Measurements from ENCODE around the gene SRPK2.

SRPK2 gene

GRCh38 chr7:105105579-105105978, 283.1 kb downstream of the SRPK2 start:
- FAIRE-seq (no peak), DNase-seq (ENCODE audit: insufficient read length, low spot score) (no peak)
- no peak for TF ChIP-seq POU2F2 (IDR thresholded peaks at IDR 0.05; ENCODE audit: low read depth, low read length)
- no peak for TF ChIP-seq POLR2AphosphoS5 (IDR thresholded peaks at IDR 0.05; ENCODE audit: low read depth, low read length)
- no peak for TF ChIP-seq PAX5 (IDR thresholded peaks at IDR 0.05; ENCODE audit: insufficient read depth, low read length, severe bottlenecking)
- TF ChIP-seq TAF1 (IDR thresholded peaks at IDR 0.05; ENCODE audit: low read depth, low read length) = no peak
- TF ChIP-seq SPI1 (IDR thresholded peaks at IDR 0.05; ENCODE audit: low read depth, low read length) = no peak
- no peak for TF ChIP-seq POLR2A (IDR thresholded peaks at IDR 0.05; ENCODE audit: low read depth, low read length)

GRCh38 chr7:105102557-105103352, 286.0 kb downstream of the SRPK2 start:
- FAIRE-seq = no peak
- no peak for DNase-seq (ENCODE audit: insufficient read length, low spot score)
- TF ChIP-seq POLR2AphosphoS5 (IDR thresholded peaks at IDR 0.05; ENCODE audit: low read depth, low read length) (no peak), POU2F2 (IDR thresholded peaks at IDR 0.05; ENCODE audit: low read depth, low read length) (no peak), PAX5 (IDR thresholded peaks at IDR 0.05; ENCODE audit: insufficient read depth, low read length, severe bottlenecking) (no peak), POLR2A (IDR thresholded peaks at IDR 0.05; ENCODE audit: low read depth, low read length) (no peak), SPI1 (IDR thresholded peaks at IDR 0.05; ENCODE audit: low read depth, low read length) (no peak), TAF1 (IDR thresholded peaks at IDR 0.05; ENCODE audit: low read depth, low read length) (no peak)

- FAIRE-seq = peak; percentile 5
- TF ChIP-seq PAX5 (IDR thresholded peaks at IDR 0.05; ENCODE audit: insufficient read depth, low read length, severe bottlenecking) (no peak), POU2F2 (IDR thresholded peaks at IDR 0.05; ENCODE audit: low read depth, low read length) (no peak), SPI1 (IDR thresholded peaks at IDR 0.05; ENCODE audit: low read depth, low read length) (no peak), POLR2AphosphoS5 (IDR thresholded peaks at IDR 0.05; ENCODE audit: low read depth, low read length) (no peak), POLR2A (IDR thresholded peaks at IDR 0.05; ENCODE audit: low read depth, low read length) (no peak), TAF1 (IDR thresholded peaks at IDR 0.05; ENCODE audit: low read depth, low read length) (no peak)
- DNase-seq (ENCODE audit: insufficient read length, low spot score) = no peak
Observed at GRCh38 chr7:105101864-105102263, 286.9 kb downstream of the SRPK2 start.

GRCh38 chr7:105098863-105099515, 289.7 kb downstream of the SRPK2 start:
- DNase-seq (ENCODE audit: insufficient read length, low spot score) = no peak
- TF ChIP-seq POU2F2 (IDR thresholded peaks at IDR 0.05; ENCODE audit: low read depth, low read length) = no peak
- TF ChIP-seq TAF1 (IDR thresholded peaks at IDR 0.05; ENCODE audit: low read depth, low read length) = no peak
- TF ChIP-seq PAX5 (IDR thresholded peaks at IDR 0.05; ENCODE audit: insufficient read depth, low read length, severe bottlenecking) = no peak
- no peak for TF ChIP-seq POLR2AphosphoS5 (IDR thresholded peaks at IDR 0.05; ENCODE audit: low read depth, low read length)
- TF ChIP-seq POLR2A (IDR thresholded peaks at IDR 0.05; ENCODE audit: low read depth, low read length) = no peak
- no peak for FAIRE-seq

GRCh38 chr7:105097619-105098018, 291.1 kb downstream of the SRPK2 start:
- FAIRE-seq (no peak), DNase-seq (ENCODE audit: insufficient read length, low spot score) (no peak)
- TF ChIP-seq SPI1 (IDR thresholded peaks at IDR 0.05; ENCODE audit: low read depth, low read length) = no peak
- TF ChIP-seq POU2F2 (IDR thresholded peaks at IDR 0.05; ENCODE audit: low read depth, low read length) = no peak
- no peak for TF ChIP-seq POLR2A (IDR thresholded peaks at IDR 0.05; ENCODE audit: low read depth, low read length)
- TF ChIP-seq TAF1 (IDR thresholded peaks at IDR 0.05; ENCODE audit: low read depth, low read length) = no peak
- TF ChIP-seq POLR2AphosphoS5 (IDR thresholded peaks at IDR 0.05; ENCODE audit: low read depth, low read length) = no peak
- TF ChIP-seq PAX5 (IDR thresholded peaks at IDR 0.05; ENCODE audit: insufficient read depth, low read length, severe bottlenecking) = no peak

GRCh38 chr7:105096306-105096705, 292.4 kb downstream of the SRPK2 start:
- no peak for DNase-seq (ENCODE audit: insufficient read length, low spot score)
- FAIRE-seq = no peak
- TF ChIP-seq SPI1 (IDR thresholded peaks at IDR 0.05; ENCODE audit: low read depth, low read length) = no peak
- no peak for TF ChIP-seq POLR2AphosphoS5 (IDR thresholded peaks at IDR 0.05; ENCODE audit: low read depth, low read length)
- no peak for TF ChIP-seq POLR2A (IDR thresholded peaks at IDR 0.05; ENCODE audit: low read depth, low read length)
- TF ChIP-seq PAX5 (IDR thresholded peaks at IDR 0.05; ENCODE audit: insufficient read depth, low read length, severe bottlenecking) = no peak
- no peak for TF ChIP-seq POU2F2 (IDR thresholded peaks at IDR 0.05; ENCODE audit: low read depth, low read length)
- TF ChIP-seq TAF1 (IDR thresholded peaks at IDR 0.05; ENCODE audit: low read depth, low read length) = no peak

- DNase-seq (ENCODE audit: insufficient read length, low spot score) (no peak), FAIRE-seq (no peak)
- no peak for TF ChIP-seq POLR2A (IDR thresholded peaks at IDR 0.05; ENCODE audit: low read depth, low read length)
- no peak for TF ChIP-seq POU2F2 (IDR thresholded peaks at IDR 0.05; ENCODE audit: low read depth, low read length)
- TF ChIP-seq TAF1 (IDR thresholded peaks at IDR 0.05; ENCODE audit: low read depth, low read length) = no peak
- TF ChIP-seq SPI1 (IDR thresholded peaks at IDR 0.05; ENCODE audit: low read depth, low read length) = no peak
- TF ChIP-seq PAX5 (IDR thresholded peaks at IDR 0.05; ENCODE audit: insufficient read depth, low read length, severe bottlenecking) = no peak
- no peak for TF ChIP-seq POLR2AphosphoS5 (IDR thresholded peaks at IDR 0.05; ENCODE audit: low read depth, low read length)
Observed at GRCh38 chr7:105094966-105095365, 293.8 kb downstream of the SRPK2 start.

GRCh38 chr7:105088456-105088855, 300.3 kb downstream of the SRPK2 start:
- no peak for FAIRE-seq
- no peak for DNase-seq (ENCODE audit: insufficient read length, low spot score)
- TF ChIP-seq POU2F2 (IDR thresholded peaks at IDR 0.05; ENCODE audit: low read depth, low read length) = no peak
- no peak for TF ChIP-seq POLR2AphosphoS5 (IDR thresholded peaks at IDR 0.05; ENCODE audit: low read depth, low read length)
- no peak for TF ChIP-seq POLR2A (IDR thresholded peaks at IDR 0.05; ENCODE audit: low read depth, low read length)
- TF ChIP-seq PAX5 (IDR thresholded peaks at IDR 0.05; ENCODE audit: insufficient read depth, low read length, severe bottlenecking) = no peak
- TF ChIP-seq SPI1 (IDR thresholded peaks at IDR 0.05; ENCODE audit: low read depth, low read length) = no peak
- TF ChIP-seq TAF1 (IDR thresholded peaks at IDR 0.05; ENCODE audit: low read depth, low read length) = no peak

GRCh38 chr7:105087981-105088380, 300.7 kb downstream of the SRPK2 start:
- TF ChIP-seq PAX5 (IDR thresholded peaks at IDR 0.05; ENCODE audit: insufficient read depth, low read length, severe bottlenecking) = no peak
- no peak for TF ChIP-seq POLR2A (IDR thresholded peaks at IDR 0.05; ENCODE audit: low read depth, low read length)
- TF ChIP-seq TAF1 (IDR thresholded peaks at IDR 0.05; ENCODE audit: low read depth, low read length) = no peak
- no peak for TF ChIP-seq POU2F2 (IDR thresholded peaks at IDR 0.05; ENCODE audit: low read depth, low read length)
- no peak for TF ChIP-seq POLR2AphosphoS5 (IDR thresholded peaks at IDR 0.05; ENCODE audit: low read depth, low read length)
- TF ChIP-seq SPI1 (IDR thresholded peaks at IDR 0.05; ENCODE audit: low read depth, low read length) = no peak
- FAIRE-seq = peak; percentile 5
- no peak for DNase-seq (ENCODE audit: insufficient read length, low spot score)
